Sigmoid colon (tissue), 4 donors: Measurements from ENCODE around the gene FRS2.

ENCODE experiments used
- EP300 ChIP-seq, 4 donors: sonication (generic); formaldehyde crosslinking; IDR thresholded peaks; one replicate each; pipeline ENCODE4 v1.6.1; 2017; ENCODE audit warnings: antibody characterized with exemption in 4 of 4
- POLR2A ChIP-seq, 2 donors: fragments of 450-650 bp; IDR thresholded peaks; one replicate each; pipeline ENCODE4 v1.6.1; 2016; ENCODE audit warnings: antibody characterized with exemption in 2 of 2, mild to moderate bottlenecking in 2 of 2, moderate library complexity in 2 of 2
- POLR2AphosphoS5 ChIP-seq, 4 donors: sonication (generic); formaldehyde crosslinking; IDR thresholded peaks; one replicate each; pipeline ENCODE4 v1.6.1; 2017; ENCODE audit warnings: antibody characterized with exemption in 4 of 4
- TF ChIP-seq, protein P1 (sequence below), 4 experiments: fragments of 450-650 bp in 3 of 4; fragments of 200-600 bp in 1 of 4; IDR thresholded peaks; one replicate each; pipeline ENCODE4 v1.5.1; 2016 to 2019; ENCODE audit warnings: antibody characterized with exemption in 4 of 4, mild to moderate bottlenecking in 3 of 4, moderate library complexity in 2 of 4

DNA sequence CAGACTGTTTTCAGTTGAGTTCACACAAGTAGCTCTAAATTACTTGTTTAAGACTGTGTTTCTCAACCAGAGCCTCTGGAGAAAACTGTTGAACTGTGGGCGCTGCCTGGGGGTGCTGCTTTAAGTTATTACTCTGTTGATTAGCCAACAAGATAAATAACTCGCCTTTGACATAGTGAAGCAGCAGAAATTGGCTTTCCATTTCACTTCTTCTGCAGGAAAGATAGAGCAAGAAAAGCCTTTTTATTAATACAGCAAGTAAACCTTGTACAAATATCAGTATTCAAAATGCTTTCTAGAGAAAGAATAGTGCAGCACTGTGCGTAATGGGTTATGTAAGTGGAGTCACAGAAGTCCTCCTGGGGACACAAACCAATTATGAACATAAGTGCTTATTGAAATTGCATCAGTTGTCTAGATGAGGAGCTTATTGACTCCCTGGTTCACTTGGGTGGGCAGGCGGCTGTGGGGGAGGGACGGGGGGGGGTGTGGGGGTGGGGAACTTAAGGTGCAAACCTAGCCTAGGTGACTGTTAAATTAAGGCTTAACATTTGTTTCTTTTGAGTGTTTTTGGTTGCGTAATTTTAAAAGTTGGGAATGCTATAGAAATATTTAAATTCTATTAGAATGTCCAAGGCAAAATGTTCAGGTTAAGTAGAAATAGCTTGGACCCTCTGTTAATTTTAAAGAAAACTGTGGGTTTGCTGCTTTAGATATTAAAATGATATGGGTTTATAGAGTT, 6.3 kb downstream of the FRS2 start:
- TF ChIP-seq, protein P1, sequence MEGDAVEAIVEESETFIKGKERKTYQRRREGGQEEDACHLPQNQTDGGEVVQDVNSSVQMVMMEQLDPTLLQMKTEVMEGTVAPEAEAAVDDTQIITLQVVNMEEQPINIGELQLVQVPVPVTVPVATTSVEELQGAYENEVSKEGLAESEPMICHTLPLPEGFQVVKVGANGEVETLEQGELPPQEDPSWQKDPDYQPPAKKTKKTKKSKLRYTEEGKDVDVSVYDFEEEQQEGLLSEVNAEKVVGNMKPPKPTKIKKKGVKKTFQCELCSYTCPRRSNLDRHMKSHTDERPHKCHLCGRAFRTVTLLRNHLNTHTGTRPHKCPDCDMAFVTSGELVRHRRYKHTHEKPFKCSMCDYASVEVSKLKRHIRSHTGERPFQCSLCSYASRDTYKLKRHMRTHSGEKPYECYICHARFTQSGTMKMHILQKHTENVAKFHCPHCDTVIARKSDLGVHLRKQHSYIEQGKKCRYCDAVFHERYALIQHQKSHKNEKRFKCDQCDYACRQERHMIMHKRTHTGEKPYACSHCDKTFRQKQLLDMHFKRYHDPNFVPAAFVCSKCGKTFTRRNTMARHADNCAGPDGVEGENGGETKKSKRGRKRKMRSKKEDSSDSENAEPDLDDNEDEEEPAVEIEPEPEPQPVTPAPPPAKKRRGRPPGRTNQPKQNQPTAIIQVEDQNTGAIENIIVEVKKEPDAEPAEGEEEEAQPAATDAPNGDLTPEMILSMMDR (IDR thresholded peaks at IDR 0.05) = no peak
- TF ChIP-seq POLR2A (IDR thresholded peaks at IDR 0.05) = no peak
- TF ChIP-seq POLR2AphosphoS5 (IDR thresholded peaks at IDR 0.05) = no peak
- no peak for TF ChIP-seq EP300 (IDR thresholded peaks at IDR 0.05)
